GM12891 (cell line): ENCODE data around the gene SFXN5.

ENCODE experiments used
- POLR2A ChIP-seq: IDR thresholded peaks from 2 replicates; pipeline ENCODE4 v1.6.1; 2011; ENCODE audit warnings: low read depth, low read length, control low read depth
- POLR2AphosphoS5 ChIP-seq: IDR thresholded peaks from 2 replicates; pipeline ENCODE4 v1.6.1; 2011; ENCODE audit warnings: low read depth, low read length, control low read depth

DNA sequence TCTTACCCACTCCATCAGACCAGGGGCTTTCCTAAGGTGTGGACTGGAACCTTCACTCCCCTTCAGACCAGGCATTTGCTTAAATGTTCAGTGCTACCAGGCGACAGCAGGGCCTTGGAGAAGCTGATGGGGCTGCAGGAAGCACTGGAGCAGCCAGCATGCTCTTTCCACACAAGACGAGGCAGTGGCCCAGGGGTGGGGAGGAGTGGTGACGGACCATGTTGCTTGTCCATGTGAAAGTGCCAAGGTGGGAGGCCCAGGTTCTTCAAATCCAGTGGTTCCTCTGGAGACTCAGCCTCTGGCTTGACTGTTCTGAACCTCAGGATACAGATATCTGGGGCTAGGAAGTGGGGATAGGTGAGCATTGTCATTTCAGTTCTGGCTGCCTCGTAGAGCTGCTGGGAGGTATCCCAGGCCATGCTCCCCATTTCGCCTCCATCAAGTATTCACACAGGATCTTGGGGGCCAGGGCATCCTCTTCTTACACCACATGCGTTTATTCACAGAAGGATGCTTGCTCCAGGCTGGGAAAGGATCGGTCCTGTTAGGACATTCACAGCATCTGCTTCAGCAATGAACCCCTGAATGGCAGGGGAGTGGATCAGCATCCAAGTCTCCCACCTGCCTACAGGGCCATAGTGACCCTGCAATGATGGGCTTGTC is 62.2 kb downstream of the SFXN5 start:
- TF ChIP-seq POLR2A: no peak
- TF ChIP-seq POLR2AphosphoS5: no peak
